H9 (cell line): Measurements from ENCODE around the gene CENPV. TPM values are rescaled to one million over a fixed set of nuclear protein-coding genes. Genes with fewer than 3 reads are reported as not detected.
A peak's percentile ranks its signal among the peaks of the same experiment; 100 is the strongest.

Experiments used
- DNase-seq: peaks from one replicate; pipeline ENCODE4 v3.0.0-alpha.2; 2017
- H2AFZ ChIP-seq: one replicate; pipeline ENCODE4 v1.6.1; 2013; ENCODE audit warnings: mild to moderate bottlenecking, low read length, control low read depth, moderate library complexity
- H2AK5ac ChIP-seq: 2 replicates; pipeline ENCODE4 v1.6.1; 2013; ENCODE audit warnings: low read length, control low read depth, mixed read lengths; ENCODE audit not compliant: insufficient read length
- H2BK120ac ChIP-seq: one replicate; pipeline ENCODE4 v1.6.1; 2013; ENCODE audit warnings: low read depth, mild to moderate bottlenecking, low read length, control low read depth, inconsistent platforms; ENCODE audit not compliant: poor library complexity, severe bottlenecking
- H2BK12ac ChIP-seq: 2 replicates; pipeline ENCODE4 v1.6.1; 2013; ENCODE audit warnings: low read length, control low read depth, mixed read lengths, low read depth; ENCODE audit not compliant: insufficient read length
- H2BK15ac ChIP-seq: 2 replicates; pipeline ENCODE4 v1.6.1; 2013; ENCODE audit warnings: low read depth, low read length, control low read depth
- H2BK20ac ChIP-seq: one replicate; pipeline ENCODE4 v1.6.1; 2013; ENCODE audit warnings: low read depth, mild to moderate bottlenecking, low read length, control low read depth, inconsistent platforms; ENCODE audit not compliant: poor library complexity, severe bottlenecking
- H2BK5ac ChIP-seq: 2 replicates; pipeline ENCODE4 v1.6.1; 2013; ENCODE audit warnings: low read length, control low read depth, mixed read lengths; ENCODE audit not compliant: insufficient read length
- H3K14ac ChIP-seq: 2 replicates; pipeline ENCODE4 v1.6.1; 2013; ENCODE audit warnings: low read length, control low read depth; ENCODE audit not compliant: insufficient read depth
- H3K18ac ChIP-seq: 2 replicates; pipeline ENCODE4 v1.6.1; 2013; ENCODE audit warnings: low read depth, mild to moderate bottlenecking, mixed read lengths, low read length, control low read depth; ENCODE audit not compliant: insufficient read length
- H3K23ac ChIP-seq: 2 replicates; pipeline ENCODE4 v1.6.1; 2013; ENCODE audit warnings: low read length, control low read depth, mixed read lengths, low read depth; ENCODE audit not compliant: insufficient read length
- H3K23me2 ChIP-seq: 2 replicates; pipeline ENCODE4 v1.6.1; 2013; ENCODE audit warnings: low read depth, mild to moderate bottlenecking, mixed read lengths, low read length, control low read depth; ENCODE audit not compliant: insufficient read length, poor library complexity, severe bottlenecking
- H3K27ac ChIP-seq: 2 replicates; pipeline ENCODE4 v1.5.1; 2013; ENCODE audit warnings: low read length, control low read depth, mixed read lengths, low read depth; ENCODE audit not compliant: insufficient read length
- H3K27me3 ChIP-seq: 2 replicates; pipeline ENCODE4 v1.6.1; 2013; ENCODE audit warnings: low read length, control low read depth, inconsistent platforms; ENCODE audit not compliant: insufficient read depth
- H3K4ac ChIP-seq: 2 replicates; pipeline ENCODE4 v1.6.1; 2013; ENCODE audit warnings: low read depth, mild to moderate bottlenecking, control low read depth, inconsistent platforms, low read length, moderate library complexity
- H3K4me1 ChIP-seq: 2 replicates; pipeline ENCODE4 v1.6.1; 2013; ENCODE audit warnings: low read length, control low read depth, inconsistent platforms; ENCODE audit not compliant: insufficient read depth
- H3K4me2 ChIP-seq: 2 replicates; pipeline ENCODE4 v1.6.1; 2013; ENCODE audit warnings: low read length, control low read depth, mixed read lengths; ENCODE audit not compliant: insufficient read length, insufficient read depth
- H3K56ac ChIP-seq: 2 replicates; pipeline ENCODE4 v1.6.1; 2013; ENCODE audit warnings: low read depth, mild to moderate bottlenecking, mixed read lengths, low read length, control low read depth; ENCODE audit not compliant: insufficient read length
- H3K79me1 ChIP-seq: 2 replicates; pipeline ENCODE4 v1.6.1; 2013; ENCODE audit warnings: low read depth, mild to moderate bottlenecking, moderate library complexity, low read length, control low read depth, inconsistent platforms; ENCODE audit not compliant: insufficient read depth, poor library complexity, severe bottlenecking
- H3K79me2 ChIP-seq: 2 replicates; pipeline ENCODE4 v1.6.1; 2013; ENCODE audit warnings: low read length, control low read depth, inconsistent platforms; ENCODE audit not compliant: insufficient read depth
- H3K9ac ChIP-seq: 2 replicates; pipeline ENCODE4 v1.6.1; 2013; ENCODE audit warnings: low read length, control low read depth, mixed read lengths; ENCODE audit not compliant: insufficient read length; ENCODE audit errors: extremely low read depth
- H3K9me3 ChIP-seq: one replicate; pipeline ENCODE4 v1.6.1; 2013; ENCODE audit warnings: low read depth, low read length, inconsistent platforms; ENCODE audit not compliant: control insufficient read depth
- H3T11ph ChIP-seq: one replicate; pipeline ENCODE4 v1.6.1; 2013; ENCODE audit warnings: mild to moderate bottlenecking, low read length, control low read depth, inconsistent platforms
- H4K20me1 ChIP-seq: one replicate; pipeline ENCODE4 v1.6.1; 2013; ENCODE audit not compliant: control insufficient read depth, insufficient read length, insufficient read depth
- H4K5ac ChIP-seq: 2 replicates; pipeline ENCODE4 v1.6.1; 2013; ENCODE audit warnings: low read depth, mild to moderate bottlenecking, mixed read lengths, low read length, control low read depth; ENCODE audit not compliant: insufficient read length
- H4K8ac ChIP-seq: replicated peaks from 2 replicates; pipeline ENCODE4 v1.6.1; 2013; ENCODE audit warnings: low read length, control low read depth, mixed read lengths, low read depth; ENCODE audit not compliant: insufficient read length
- H4K91ac ChIP-seq: 2 replicates; pipeline ENCODE4 v1.6.1; 2013; ENCODE audit warnings: low read depth, mild to moderate bottlenecking, moderate library complexity, mixed read lengths, low read length, control low read depth; ENCODE audit not compliant: insufficient read length
- H3K27ac Mint-ChIP-seq, 3 experiments: 2 replicates in 2 of 3; 3 replicates in 1 of 3; pipeline ENCODE4 v1.8.0; 2020 to 2021; ENCODE audit warnings: mixed read lengths in 3 of 3, mild to moderate bottlenecking in 1 of 3, moderate library complexity in 1 of 3
- H3K27me3 Mint-ChIP-seq: 2 replicates; pipeline ENCODE4 v1.8.0; 2021; ENCODE audit warnings: low read depth, mild to moderate bottlenecking, moderate library complexity, mixed read lengths
- H3K36me3 Mint-ChIP-seq, 3 experiments: 2 replicates in 2 of 3; 3 replicates in 1 of 3; pipeline ENCODE4 v1.8.0; 2020 to 2021; ENCODE audit warnings: low read depth in 3 of 3, mixed read lengths in 3 of 3; ENCODE audit not compliant: insufficient read depth in 1 of 3
- H3K4me1 Mint-ChIP-seq, 2 experiments: 2 replicates each; pipeline ENCODE4 v1.8.0; 2020; ENCODE audit warnings: mixed read lengths in 2 of 2
- H3K4me3 Mint-ChIP-seq, 2 experiments: 2 replicates in 1 of 2; 3 replicates in 1 of 2; pipeline ENCODE4 v1.8.0; 2020 to 2021; ENCODE audit warnings: mild to moderate bottlenecking in 2 of 2, mixed read lengths in 2 of 2, moderate library complexity in 1 of 2
- H3K9me3 Mint-ChIP-seq, 2 experiments: 2 replicates in 1 of 2; 3 replicates in 1 of 2; pipeline ENCODE4 v1.8.0; 2020; ENCODE audit warnings: mild to moderate bottlenecking in 2 of 2, mixed read lengths in 2 of 2, moderate library complexity in 1 of 2
- WGBS: extraction: QIAGEN DNeasy Blood & Tissue Kit; methylation state at CpG from one replicate; pipeline ENCODE4 v1.1.7; 2013; ENCODE audit warnings: missing lambda C conversion rate, low lambda C conversion rate, mixed read lengths; ENCODE audit not compliant: insufficient read length; ENCODE audit errors: extremely low coverage; 5-methylcytosine and 5-hydroxymethylcytosine counted together
- total RNA-seq: library from RNA; stranded (reverse); gene quantifications from 2 replicates; pipeline ENCODE4 v1.2.1, GENCODE V29; 2021
- TF ChIP-seq, protein P1 (sequence below): fragments of 200-600 bp; sonication (generic); conservative IDR thresholded peaks from 3 replicates; pipeline ENCODE4 v1.8.0; 2021; ENCODE audit warnings: antibody characterized with exemption, mild to moderate bottlenecking

Gene CENPV
- total RNA-seq, 1 experiment from 2014 or later, result 200 TPM

DNA sequence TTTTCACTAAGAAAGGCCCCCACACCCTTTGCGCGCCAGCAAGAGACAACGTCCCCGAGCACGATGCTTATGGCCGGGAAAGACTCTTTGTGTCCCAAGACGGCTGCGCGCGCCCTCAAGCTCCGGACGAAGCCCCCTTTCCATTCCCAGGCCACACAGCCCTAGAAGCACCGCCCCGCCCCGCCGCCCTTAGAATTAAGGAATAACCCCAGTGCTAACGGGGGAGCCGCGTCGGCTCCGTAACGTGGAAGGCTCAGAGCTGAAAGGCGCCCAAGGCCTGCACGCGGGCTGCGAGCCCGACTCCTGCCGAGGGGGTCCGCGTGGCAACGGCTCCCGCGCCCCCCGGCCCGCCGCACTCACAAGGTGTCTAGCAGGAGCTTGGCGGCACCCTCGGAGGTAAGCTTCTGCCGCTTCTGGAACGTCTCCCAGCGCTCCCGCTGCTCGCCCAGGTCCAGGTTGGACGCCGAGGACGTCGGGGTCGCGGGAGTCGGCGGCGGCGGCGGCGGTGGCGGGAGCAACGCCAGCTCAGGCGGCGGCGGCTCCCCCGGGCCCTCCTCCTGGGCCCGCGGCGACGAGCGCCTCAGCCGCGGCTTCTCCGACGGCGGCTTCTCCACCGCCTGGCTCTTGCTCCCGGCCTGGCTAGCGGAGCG is 477 bp downstream of the CENPV start:
- Histone ChIP-seq H3K27me3 (no peaks in the 10 kb centered on the region), H3K27ac (no peak overlapping the region), H3K9ac (peak overlapping the region; percentile 94), H3K4me2 (peak overlapping the region; percentile 92), H2BK5ac (no peak overlapping the region), H2AK5ac (no peak overlapping the region), H4K20me1 (no peaks in the 10 kb centered on the region), H2BK15ac (no peak overlapping the region), H2BK120ac (peak overlapping the region; percentile 65), H2AFZ (no peak overlapping the region), H2BK20ac (no peak overlapping the region), H3K4ac (peak overlapping the region; percentile 52; the same call in 1 of the 2 replicates), H2BK12ac (no peak overlapping the region), H3K23me2 (peaks cover 8% of the 10 kb centered on the region), H3K79me1 (peaks cover 5% of the 10 kb centered on the region), H3K9me3 (no peaks in the 10 kb centered on the region), H3K18ac (peak overlapping the region; percentile 86), H4K91ac (peak overlapping the region; percentile 74), H3K23ac (no peak overlapping the region), H3K14ac (peak overlapping the region; percentile 96), H4K5ac (peak overlapping the region; percentile 14), H4K8ac (no peak overlapping the region), H3K4me1 (no peaks in the 10 kb centered on the region), H3K79me2 (peaks cover 6% of the 10 kb centered on the region; the same call in 1 of the 2 replicates), H3T11ph (no peak overlapping the region), H3K56ac (no peak overlapping the region)
- peaks cover 18 to 21% of the 10 kb centered on the region in 2 experiments for H3K4me1 Mint-ChIP-seq
- H3K9me3 Mint-ChIP-seq, result no peaks in the 10 kb centered on the region
- H3K36me3 Mint-ChIP-seq, result peaks cover 15 to 24% (median 16%) of the 10 kb centered on the region in 3 experiments
- no CpG with 5 or more reads among the region's 75 CpGs for WGBS
- peak overlapping the region; percentile 62 to 99 (median 99) for H3K27ac Mint-ChIP-seq
- H3K27me3 Mint-ChIP-seq, result peaks cover 24% of the 10 kb centered on the region
- DNase-seq, result peak; percentile 74
- TF ChIP-seq, protein P1, sequence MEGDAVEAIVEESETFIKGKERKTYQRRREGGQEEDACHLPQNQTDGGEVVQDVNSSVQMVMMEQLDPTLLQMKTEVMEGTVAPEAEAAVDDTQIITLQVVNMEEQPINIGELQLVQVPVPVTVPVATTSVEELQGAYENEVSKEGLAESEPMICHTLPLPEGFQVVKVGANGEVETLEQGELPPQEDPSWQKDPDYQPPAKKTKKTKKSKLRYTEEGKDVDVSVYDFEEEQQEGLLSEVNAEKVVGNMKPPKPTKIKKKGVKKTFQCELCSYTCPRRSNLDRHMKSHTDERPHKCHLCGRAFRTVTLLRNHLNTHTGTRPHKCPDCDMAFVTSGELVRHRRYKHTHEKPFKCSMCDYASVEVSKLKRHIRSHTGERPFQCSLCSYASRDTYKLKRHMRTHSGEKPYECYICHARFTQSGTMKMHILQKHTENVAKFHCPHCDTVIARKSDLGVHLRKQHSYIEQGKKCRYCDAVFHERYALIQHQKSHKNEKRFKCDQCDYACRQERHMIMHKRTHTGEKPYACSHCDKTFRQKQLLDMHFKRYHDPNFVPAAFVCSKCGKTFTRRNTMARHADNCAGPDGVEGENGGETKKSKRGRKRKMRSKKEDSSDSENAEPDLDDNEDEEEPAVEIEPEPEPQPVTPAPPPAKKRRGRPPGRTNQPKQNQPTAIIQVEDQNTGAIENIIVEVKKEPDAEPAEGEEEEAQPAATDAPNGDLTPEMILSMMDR, result no peak
- peak overlapping the region; percentile 90 to 96 for H3K4me3 Mint-ChIP-seq
